NCI-H345 treated with DMSO at 0.1 percent for 48 hours (cell line): ENCODE measurements around the gene COL4A1.

ENCODE experiments used
- DNase-seq: peaks from one replicate; lab custom pipeline; 2025; ENCODE audit not compliant: unreplicated experiment; lab: John Stamatoyannopoulos, UW

COL4A1 gene

GRCh38 chr13:110276553-110276950 lies 30.4 kb downstream of the COL4A1 start:
- DNase-seq = no peak

- DNase-seq = no peak
Observed at GRCh38 chr13:110275931-110276552, 30.9 kb downstream of the COL4A1 start.

- DNase-seq = no peak
Observed at GRCh38 chr13:110274687-110275086, 32.3 kb downstream of the COL4A1 start.

GRCh38 chr13:110273254-110273653 lies 33.7 kb downstream of the COL4A1 start:
- no peak for DNase-seq

GRCh38 chr13:110272651-110273050 lies 34.3 kb downstream of the COL4A1 start:
- no peak for DNase-seq

GRCh38 chr13:110272227-110272626 lies 34.7 kb downstream of the COL4A1 start:
- DNase-seq = no peak

GRCh38 chr13:110271313-110271712 lies 35.6 kb downstream of the COL4A1 start:
- no peak for DNase-seq

- DNase-seq = no peak
Observed at GRCh38 chr13:110270507-110270906, 36.5 kb downstream of the COL4A1 start.

- DNase-seq = no peak
Observed at GRCh38 chr13:110269509-110270185, 37.3 kb downstream of the COL4A1 start.

- DNase-seq = no peak
Observed at GRCh38 chr13:110268576-110269185, 38.3 kb downstream of the COL4A1 start.

GRCh38 chr13:110268061-110268460 lies 38.9 kb downstream of the COL4A1 start:
- DNase-seq = no peak

GRCh38 chr13:110266983-110267382 lies 40.0 kb downstream of the COL4A1 start:
- no peak for DNase-seq

GRCh38 chr13:110266431-110266809 lies 40.5 kb downstream of the COL4A1 start:
- DNase-seq = no peak

GRCh38 chr13:110265682-110266430 lies 41.1 kb downstream of the COL4A1 start:
- no peak for DNase-seq

GRCh38 chr13:110265341-110265681 lies 41.6 kb downstream of the COL4A1 start:
- no peak for DNase-seq

GRCh38 chr13:110264685-110265275 lies 42.2 kb downstream of the COL4A1 start:
- no peak for DNase-seq

GRCh38 chr13:110263888-110264287 lies 43.1 kb downstream of the COL4A1 start:
- no peak for DNase-seq

- no peak for DNase-seq
Observed at GRCh38 chr13:110263404-110263803, 43.6 kb downstream of the COL4A1 start.

GRCh38 chr13:110262508-110263291 lies 44.3 kb downstream of the COL4A1 start:
- no peak for DNase-seq

- DNase-seq = no peak
Observed at GRCh38 chr13:110262082-110262436, 44.9 kb downstream of the COL4A1 start.
